DOHH2 (cell line): ENCODE data around the gene COG2.

ENCODE experiments used
- H3F3A ChIP-seq: fragments of 200-600 bp; sonication (generic), shearing (Covaris generic); 2 replicates; pipeline ENCODE4 v1.6.0; 2016; ENCODE audit warnings: antibody characterized with exemption, mild to moderate bottlenecking; ENCODE audit not compliant: control insufficient read depth, insufficient read depth
- H3K27ac ChIP-seq: fragments of 200-600 bp; sonication (generic); 2 replicates; pipeline ENCODE4 v1.5.1; 2014; ENCODE audit warnings: low read depth, mild to moderate bottlenecking, low read length, moderate library complexity
- H3K27me3 ChIP-seq: fragments of 200-600 bp; sonication (generic); 2 replicates; pipeline ENCODE4 v1.6.1; 2014; ENCODE audit warnings: mild to moderate bottlenecking, low read length, mixed read lengths; ENCODE audit not compliant: control insufficient read depth
- H3K36me3 ChIP-seq: fragments of 200-600 bp; sonication (generic); 2 replicates; pipeline ENCODE4 v1.6.1; 2014; ENCODE audit warnings: mild to moderate bottlenecking, low read length, moderate library complexity, mixed read lengths; ENCODE audit not compliant: control insufficient read depth
- H3K4me1 ChIP-seq: fragments of 200-600 bp; sonication (generic); 2 replicates; pipeline ENCODE4 v1.6.1; 2014; ENCODE audit warnings: mild to moderate bottlenecking, low read length, mixed read lengths; ENCODE audit not compliant: control insufficient read depth
- H3K4me2 ChIP-seq: fragments of 200-600 bp; sonication (generic); 2 replicates; pipeline ENCODE4 v1.6.0; 2014; ENCODE audit warnings: mild to moderate bottlenecking, low read length, moderate library complexity
- H3K4me3 ChIP-seq: fragments of 200-600 bp; sonication (generic); 2 replicates; pipeline ENCODE4 v1.5.1; 2014; ENCODE audit warnings: mild to moderate bottlenecking, low read length, mixed read lengths
- H3K79me2 ChIP-seq: fragments of 200-600 bp; sonication (generic); 2 replicates; pipeline ENCODE4 v1.6.1; 2014; ENCODE audit warnings: mild to moderate bottlenecking, low read length, mixed read lengths; ENCODE audit not compliant: control insufficient read depth
- H3K9me2 ChIP-seq: fragments of 200-600 bp; sonication (generic); replicated peaks from 2 replicates; pipeline ENCODE4 v1.6.1; 2014; ENCODE audit warnings: mild to moderate bottlenecking, low read length, mixed read lengths; ENCODE audit not compliant: control insufficient read depth
- H3K9me3 ChIP-seq: fragments of 200-600 bp; sonication (generic); 2 replicates; pipeline ENCODE4 v1.6.1; 2014; ENCODE audit warnings: antibody characterized with exemption, low read length, mixed read lengths; ENCODE audit not compliant: control insufficient read depth, insufficient read depth
- H4K20me1 ChIP-seq: fragments of 200-600 bp; sonication (generic); 2 replicates; pipeline ENCODE4 v1.6.0; 2014; ENCODE audit warnings: low read depth, mild to moderate bottlenecking, antibody characterized with exemption, low read length, moderate library complexity; ENCODE audit not compliant: control insufficient read depth, insufficient read depth
- EZH2phosphoT487 ChIP-seq: fragments of 200-600 bp; sonication (generic); IDR thresholded peaks from 2 replicates; pipeline ENCODE4 v1.6.1; 2017; ENCODE audit warnings: borderline replicate concordance, mild to moderate bottlenecking, antibody characterized with exemption, low read length, moderate library complexity, mixed read lengths
- TF ChIP-seq, protein P1 (sequence below): fragments of 200-600 bp; sonication (generic); IDR thresholded peaks from one replicate; pipeline ENCODE4 v1.5.1; 2014; ENCODE audit warnings: antibody characterized with exemption, mild to moderate bottlenecking, low read depth, low read length; ENCODE audit not compliant: poor library complexity, severe bottlenecking

The COG2 gene

DNA sequence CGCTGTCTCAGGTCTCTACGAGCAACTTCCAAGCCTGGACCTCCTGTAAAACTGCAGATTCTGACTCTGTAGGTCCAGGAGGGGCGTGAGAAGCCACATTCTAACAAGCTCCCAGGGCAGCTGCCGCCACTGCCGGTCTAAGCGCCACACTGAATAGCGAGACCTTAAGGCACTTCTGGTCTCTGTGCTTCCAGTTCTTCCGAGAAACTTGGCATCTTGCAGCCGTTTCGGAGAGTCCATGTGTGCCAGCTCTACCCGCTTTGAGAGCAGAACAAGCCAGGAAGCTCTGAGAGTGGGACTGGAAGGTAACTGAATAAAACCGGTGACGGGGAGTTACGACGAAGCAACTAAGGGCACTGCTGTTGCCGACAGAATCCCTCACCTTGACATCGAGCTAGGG lies 59.2 kb downstream of the COG2 start:
- no peak overlapping the region for H3K4me2 ChIP-seq
- H3K27ac ChIP-seq = no peak overlapping the region
- H3K36me3 ChIP-seq = no peaks in the 10 kb centered on the region
- no peak for TF ChIP-seq EZH2phosphoT487
- no peaks in the 10 kb centered on the region for H3K9me2 ChIP-seq
- no peaks in the 10 kb centered on the region for H3K9me3 ChIP-seq
- no peaks in the 10 kb centered on the region for H3K79me2 ChIP-seq
- no peaks in the 10 kb centered on the region for H3K27me3 ChIP-seq
- H3K4me3 ChIP-seq = no peak overlapping the region
- no peaks in the 10 kb centered on the region for H4K20me1 ChIP-seq
- H3F3A ChIP-seq = no peaks in the 10 kb centered on the region
- H3K4me1 ChIP-seq = no peaks in the 10 kb centered on the region

DNA sequence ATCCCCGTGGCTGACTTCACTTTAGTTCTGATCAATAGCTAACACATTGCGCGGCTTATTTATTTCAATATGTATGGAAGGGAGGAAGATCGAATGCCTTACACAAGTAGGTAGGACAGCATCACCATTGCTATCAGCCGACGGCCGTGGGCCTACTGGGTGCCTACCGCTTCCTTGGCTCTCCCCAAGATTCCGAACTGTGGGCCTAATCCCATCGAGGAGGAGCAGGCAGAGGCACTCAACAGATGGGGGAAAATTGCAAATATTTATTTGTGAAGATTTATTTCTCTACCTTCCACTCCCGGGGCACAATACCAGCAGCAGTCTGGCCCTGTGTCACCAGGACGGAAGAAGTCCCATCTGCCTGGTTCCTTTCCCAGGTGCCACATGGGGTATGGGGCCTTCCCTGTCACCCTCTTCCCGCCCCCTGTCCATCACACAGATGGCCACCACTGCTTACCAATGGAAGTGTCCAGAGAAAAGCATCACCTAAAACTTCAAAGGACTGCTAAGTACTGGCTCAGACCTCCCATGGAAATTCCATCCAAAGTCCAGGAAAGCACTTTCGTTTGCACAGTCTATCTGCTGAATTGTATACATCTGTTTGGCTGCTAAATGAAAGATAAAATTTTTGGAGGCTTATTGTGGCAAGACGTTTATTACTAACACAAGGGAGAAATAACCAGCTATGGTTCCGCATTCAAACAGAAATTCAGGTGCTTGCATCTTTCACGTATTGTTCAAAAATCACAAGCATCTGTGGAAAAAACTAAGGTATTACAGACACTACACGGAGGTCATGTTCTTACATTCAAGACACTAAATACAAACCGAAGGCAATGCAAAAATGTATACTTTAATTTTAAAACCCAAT lies 59.9 kb downstream of the COG2 start:
- H3K79me2 ChIP-seq = no peaks in the 10 kb centered on the region
- no peaks in the 10 kb centered on the region for H3K4me1 ChIP-seq
- TF ChIP-seq EZH2phosphoT487 = no peak
- TF ChIP-seq, protein P1, sequence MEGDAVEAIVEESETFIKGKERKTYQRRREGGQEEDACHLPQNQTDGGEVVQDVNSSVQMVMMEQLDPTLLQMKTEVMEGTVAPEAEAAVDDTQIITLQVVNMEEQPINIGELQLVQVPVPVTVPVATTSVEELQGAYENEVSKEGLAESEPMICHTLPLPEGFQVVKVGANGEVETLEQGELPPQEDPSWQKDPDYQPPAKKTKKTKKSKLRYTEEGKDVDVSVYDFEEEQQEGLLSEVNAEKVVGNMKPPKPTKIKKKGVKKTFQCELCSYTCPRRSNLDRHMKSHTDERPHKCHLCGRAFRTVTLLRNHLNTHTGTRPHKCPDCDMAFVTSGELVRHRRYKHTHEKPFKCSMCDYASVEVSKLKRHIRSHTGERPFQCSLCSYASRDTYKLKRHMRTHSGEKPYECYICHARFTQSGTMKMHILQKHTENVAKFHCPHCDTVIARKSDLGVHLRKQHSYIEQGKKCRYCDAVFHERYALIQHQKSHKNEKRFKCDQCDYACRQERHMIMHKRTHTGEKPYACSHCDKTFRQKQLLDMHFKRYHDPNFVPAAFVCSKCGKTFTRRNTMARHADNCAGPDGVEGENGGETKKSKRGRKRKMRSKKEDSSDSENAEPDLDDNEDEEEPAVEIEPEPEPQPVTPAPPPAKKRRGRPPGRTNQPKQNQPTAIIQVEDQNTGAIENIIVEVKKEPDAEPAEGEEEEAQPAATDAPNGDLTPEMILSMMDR = no peak
- H3K9me3 ChIP-seq = no peaks in the 10 kb centered on the region
- H3K27me3 ChIP-seq = no peaks in the 10 kb centered on the region
- no peaks in the 10 kb centered on the region for H3F3A ChIP-seq
- H3K4me3 ChIP-seq = no peak overlapping the region
- H3K36me3 ChIP-seq = no peaks in the 10 kb centered on the region
- no peaks in the 10 kb centered on the region for H3K9me2 ChIP-seq
- no peak overlapping the region for H3K27ac ChIP-seq
- H4K20me1 ChIP-seq = no peaks in the 10 kb centered on the region
- H3K4me2 ChIP-seq = no peak overlapping the region

DNA sequence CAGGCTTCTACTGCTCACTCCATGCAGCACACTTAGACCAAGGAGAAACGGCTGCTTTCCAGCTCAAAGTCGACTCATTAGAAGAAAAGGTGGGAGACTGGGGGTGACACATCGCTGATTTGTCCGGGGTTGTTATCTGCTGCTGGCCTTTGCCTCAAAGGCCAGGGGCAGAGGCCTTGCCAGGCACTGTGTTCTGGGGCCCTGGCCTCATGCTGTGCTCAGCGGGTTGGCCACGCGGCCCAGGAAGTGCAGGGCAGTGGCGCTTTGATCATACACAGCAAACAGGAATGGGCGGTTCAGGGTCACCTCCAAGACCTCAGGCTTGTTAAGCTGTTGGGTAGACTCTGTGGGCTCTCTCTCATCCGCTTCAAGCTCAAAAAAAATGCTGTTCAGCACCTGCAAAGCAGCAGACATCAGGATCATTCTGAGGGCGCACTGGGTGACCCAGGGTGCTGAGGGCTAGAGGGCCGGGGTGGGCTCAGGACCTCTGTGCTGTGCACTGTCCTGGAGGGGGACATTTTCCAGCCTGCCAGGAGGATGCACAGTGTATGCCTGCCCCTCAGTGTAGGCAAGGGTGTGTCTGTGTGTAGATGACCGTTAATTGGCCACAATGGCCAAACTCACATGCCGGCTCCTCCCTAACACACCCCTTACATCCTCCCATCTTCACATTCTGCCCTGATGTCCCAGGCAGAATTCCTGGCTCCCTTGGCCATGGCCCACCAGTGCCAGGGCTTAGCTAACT lies 60.8 kb downstream of the COG2 start:
- Histone ChIP-seq H3K27ac (no peak overlapping the region), H3K4me1 (no peaks in the 10 kb centered on the region), H3F3A (no peaks in the 10 kb centered on the region), H3K27me3 (no peaks in the 10 kb centered on the region), H3K79me2 (no peaks in the 10 kb centered on the region), H3K9me3 (no peaks in the 10 kb centered on the region), H3K36me3 (no peaks in the 10 kb centered on the region), H3K9me2 (no peaks in the 10 kb centered on the region), H3K4me3 (no peak overlapping the region), H3K4me2 (no peak overlapping the region), H4K20me1 (no peaks in the 10 kb centered on the region)
- TF ChIP-seq, protein P1 = no peak
- TF ChIP-seq EZH2phosphoT487 = no peak
